Calu3 (cell line): ENCODE measurements around the gene FAM118B. TPM values are rescaled to one million over a fixed set of nuclear protein-coding genes. Genes with fewer than 3 reads are reported as not detected.

Source experiments
- BruUV-seq: library from RNA; stranded (reverse); fragments of 400-500 nt; replicated peaks from 2 replicates; lab custom pipeline; 2021; lab: Mats Ljungman, UMichigan
- CTCF ChIA-PET: fragments of 300-600 bp; sonication (Branson Sonifier 250); formaldehyde crosslinking; loops from one replicate; lab custom pipeline; 2022; ENCODE audit warnings: antibody characterized with exemption; lab: Charles Lee
- DNase-seq: peaks from one replicate; pipeline ENCODE4 v3.0.0; 2022
- H3K27ac Mint-ChIP-seq: one replicate; pipeline ENCODE4 v1.8.0; 2022; ENCODE audit warnings: mixed read lengths; ENCODE audit not compliant: unreplicated experiment
- H3K27me3 Mint-ChIP-seq: one replicate; pipeline ENCODE4 v1.8.0; 2022; ENCODE audit warnings: mixed read lengths; ENCODE audit not compliant: unreplicated experiment
- H3K36me3 Mint-ChIP-seq: one replicate; pipeline ENCODE4 v1.8.0; 2022; ENCODE audit warnings: mild to moderate bottlenecking, moderate library complexity, mixed read lengths; ENCODE audit not compliant: insufficient read depth, unreplicated experiment
- H3K4me1 Mint-ChIP-seq: one replicate; pipeline ENCODE4 v1.8.0; 2022; ENCODE audit warnings: mild to moderate bottlenecking, low read depth, mixed read lengths; ENCODE audit not compliant: unreplicated experiment
- H3K4me3 Mint-ChIP-seq: one replicate; pipeline ENCODE4 v1.8.0; 2022; ENCODE audit warnings: mild to moderate bottlenecking, low read depth, moderate library complexity, mixed read lengths; ENCODE audit not compliant: unreplicated experiment
- H3K9me3 Mint-ChIP-seq: one replicate; pipeline ENCODE4 v1.8.0; 2022; ENCODE audit warnings: low read depth, mixed read lengths; ENCODE audit not compliant: unreplicated experiment
- intact Hi-C: fragments of 100-400 bp; cut with micrococcal nuclease; formaldehyde crosslinking; loops from one replicate; pipeline ENCODE4 v1.10.0; 2022; ENCODE audit not compliant: unreplicated experiment
- total RNA-seq: library from RNA; stranded (reverse); gene quantifications from 2 replicates; pipeline ENCODE4 v1.2.3, GENCODE V29; 2022
- TF ChIP-seq, protein P1 (sequence below): fragments of 200-600 bp; IDR thresholded peaks from one replicate; pipeline ENCODE4 v1.8.0; 2022; ENCODE audit warnings: antibody characterized with exemption; ENCODE audit not compliant: unreplicated experiment

The FAM118B gene
- total RNA-seq, 1 experiment from 2014 or later: 15.7 TPM

- Mint-ChIP-seq H3K27ac (no peak overlapping the region), H3K36me3 (peaks cover 24% of the 10 kb centered on the region)
- CTCF ChIA-PET: no interaction called here
Observed at GRCh38 chr11:126281666-126282175, 70.1 kb downstream of the FAM118B start.

GRCh38 chr11:126282361-126282735, 70.8 kb downstream of the FAM118B start:
- Mint-ChIP-seq H3K4me1 (peaks cover 8% of the 10 kb centered on the region), H3K27me3 (no peaks in the 10 kb centered on the region), H3K36me3 (peaks cover 24% of the 10 kb centered on the region), H3K9me3 (no peaks in the 10 kb centered on the region), H3K4me3 (peak overlapping the region; percentile 79), H3K27ac (no peak overlapping the region)
- CTCF ChIA-PET: no interaction called here
- BruUV-seq: no TSS peak
- TF ChIP-seq, protein P1, sequence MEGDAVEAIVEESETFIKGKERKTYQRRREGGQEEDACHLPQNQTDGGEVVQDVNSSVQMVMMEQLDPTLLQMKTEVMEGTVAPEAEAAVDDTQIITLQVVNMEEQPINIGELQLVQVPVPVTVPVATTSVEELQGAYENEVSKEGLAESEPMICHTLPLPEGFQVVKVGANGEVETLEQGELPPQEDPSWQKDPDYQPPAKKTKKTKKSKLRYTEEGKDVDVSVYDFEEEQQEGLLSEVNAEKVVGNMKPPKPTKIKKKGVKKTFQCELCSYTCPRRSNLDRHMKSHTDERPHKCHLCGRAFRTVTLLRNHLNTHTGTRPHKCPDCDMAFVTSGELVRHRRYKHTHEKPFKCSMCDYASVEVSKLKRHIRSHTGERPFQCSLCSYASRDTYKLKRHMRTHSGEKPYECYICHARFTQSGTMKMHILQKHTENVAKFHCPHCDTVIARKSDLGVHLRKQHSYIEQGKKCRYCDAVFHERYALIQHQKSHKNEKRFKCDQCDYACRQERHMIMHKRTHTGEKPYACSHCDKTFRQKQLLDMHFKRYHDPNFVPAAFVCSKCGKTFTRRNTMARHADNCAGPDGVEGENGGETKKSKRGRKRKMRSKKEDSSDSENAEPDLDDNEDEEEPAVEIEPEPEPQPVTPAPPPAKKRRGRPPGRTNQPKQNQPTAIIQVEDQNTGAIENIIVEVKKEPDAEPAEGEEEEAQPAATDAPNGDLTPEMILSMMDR: no peak
- no peak for DNase-seq
- intact Hi-C loops: no loop called here

More at GRCh38 chr11:126281666-126282175, 70.1 kb downstream of the FAM118B start:
- intact Hi-C loops: no loop called here
- Mint-ChIP-seq H3K27me3 (no peaks in the 10 kb centered on the region), H3K9me3 (no peaks in the 10 kb centered on the region), H3K4me3 (peak overlapping the region; percentile 79), H3K4me1 (peaks cover 8% of the 10 kb centered on the region)
- TF ChIP-seq, protein P1: no peak
- no peak for DNase-seq
- no TSS peak for BruUV-seq

DNA sequence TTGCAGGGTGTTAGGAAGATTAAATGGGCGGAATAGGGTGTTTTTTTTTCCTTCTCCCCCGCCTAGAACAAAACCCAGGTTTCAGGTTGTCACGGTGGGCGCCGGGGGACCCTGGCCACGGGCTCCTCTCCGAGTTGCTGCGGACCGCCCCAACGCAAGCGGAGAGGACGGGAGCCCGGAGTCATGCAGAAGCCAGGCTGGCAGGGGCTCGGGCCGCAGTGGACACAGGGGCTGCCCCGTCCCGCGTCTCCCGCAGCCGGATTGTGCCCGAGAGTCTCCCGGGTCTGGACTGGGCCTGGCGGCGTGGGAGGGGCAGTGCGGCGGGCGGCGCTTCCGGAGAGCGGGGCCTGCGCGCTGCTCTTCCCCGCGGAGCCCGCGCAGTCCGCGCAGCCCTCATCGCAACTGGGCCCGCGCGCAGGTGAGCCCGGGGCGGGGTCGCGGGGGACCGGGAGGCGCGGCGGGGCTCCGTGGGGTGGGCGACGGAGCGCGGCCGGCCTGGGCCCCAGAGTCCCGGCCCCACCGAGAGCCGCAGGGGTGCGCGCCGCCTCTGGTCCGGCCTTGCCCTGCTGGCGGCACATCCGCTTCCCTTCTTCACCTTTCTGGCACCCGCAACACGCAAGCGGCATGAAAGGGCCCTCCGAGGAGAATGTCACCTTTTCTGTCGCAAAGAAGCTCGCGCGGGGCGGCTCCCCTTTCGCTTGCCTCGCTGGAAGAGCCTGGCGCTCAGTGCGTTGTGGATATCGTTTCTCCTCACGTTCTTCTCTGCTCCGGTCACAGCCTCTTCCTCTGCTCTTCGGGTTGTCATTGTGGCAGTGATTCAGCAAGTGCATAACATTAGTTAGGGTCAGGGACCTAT, 71.4 kb downstream of the FAM118B start, which contains the start of gene TIRAP:
TIRAP (plus strand) TSS at position 358 of the 856 bp plus-strand sequence. CDS start 7,802 bp downstream, outside the sequence.
- no TSS peak for BruUV-seq
- DNase-seq: peak; percentile 44
- H3K27ac Mint-ChIP-seq: peak within 1 kb of the TSS; percentile 54
- intact Hi-C loops: no loop called here
- peaks cover 8% of the 10 kb centered on the region for H3K4me1 Mint-ChIP-seq
- H3K9me3 Mint-ChIP-seq: no peaks in the 10 kb centered on the region
- peak within 1 kb of the TSS; percentile 79 for H3K4me3 Mint-ChIP-seq
- H3K36me3 Mint-ChIP-seq: peaks cover 18% of the 10 kb centered on the region
- TF ChIP-seq, protein P1: no peak
- H3K27me3 Mint-ChIP-seq: no peaks in the 10 kb centered on the region
- CTCF ChIA-PET: interaction anchor here (0.7 kb wide), 1 partner anchor 380 kb away, joined by 4 read pairs; the partner anchor contains the start of gene PUS3

GRCh38 chr11:126284829-126285228, 73.2 kb downstream of the FAM118B start:
- intact Hi-C loops: no loop called here
- H3K36me3 Mint-ChIP-seq: peaks cover 12% of the 10 kb centered on the region
- DNase-seq: peak; percentile 71
- peak overlapping the region; percentile 41 for H3K27ac Mint-ChIP-seq
- CTCF ChIA-PET: no interaction called here
- H3K4me3 Mint-ChIP-seq: peak overlapping the region; percentile 21
- TF ChIP-seq, protein P1: no peak
- H3K9me3 Mint-ChIP-seq: no peaks in the 10 kb centered on the region
- H3K27me3 Mint-ChIP-seq: no peaks in the 10 kb centered on the region
- H3K4me1 Mint-ChIP-seq: peaks cover 8% of the 10 kb centered on the region
- no TSS peak for BruUV-seq
